ENCODE data around the gene CASZ1.

- TF ChIP-seq, protein P1, sequence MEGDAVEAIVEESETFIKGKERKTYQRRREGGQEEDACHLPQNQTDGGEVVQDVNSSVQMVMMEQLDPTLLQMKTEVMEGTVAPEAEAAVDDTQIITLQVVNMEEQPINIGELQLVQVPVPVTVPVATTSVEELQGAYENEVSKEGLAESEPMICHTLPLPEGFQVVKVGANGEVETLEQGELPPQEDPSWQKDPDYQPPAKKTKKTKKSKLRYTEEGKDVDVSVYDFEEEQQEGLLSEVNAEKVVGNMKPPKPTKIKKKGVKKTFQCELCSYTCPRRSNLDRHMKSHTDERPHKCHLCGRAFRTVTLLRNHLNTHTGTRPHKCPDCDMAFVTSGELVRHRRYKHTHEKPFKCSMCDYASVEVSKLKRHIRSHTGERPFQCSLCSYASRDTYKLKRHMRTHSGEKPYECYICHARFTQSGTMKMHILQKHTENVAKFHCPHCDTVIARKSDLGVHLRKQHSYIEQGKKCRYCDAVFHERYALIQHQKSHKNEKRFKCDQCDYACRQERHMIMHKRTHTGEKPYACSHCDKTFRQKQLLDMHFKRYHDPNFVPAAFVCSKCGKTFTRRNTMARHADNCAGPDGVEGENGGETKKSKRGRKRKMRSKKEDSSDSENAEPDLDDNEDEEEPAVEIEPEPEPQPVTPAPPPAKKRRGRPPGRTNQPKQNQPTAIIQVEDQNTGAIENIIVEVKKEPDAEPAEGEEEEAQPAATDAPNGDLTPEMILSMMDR (conservative IDR thresholded peaks at IDR 0.05), result no peak
- no peak for TF ChIP-seq EZH2 (IDR thresholded peaks at IDR 0.05; ENCODE audit: low read depth)
These were observed 86.0 kb downstream of the CASZ1 start for GRCh38 chr1:10710489-10710888.

Measured in PC-9 (cell line).